ENCODE data around the gene FYN. TPM values are rescaled to one million over a fixed set of nuclear protein-coding genes. Genes with fewer than 3 reads are reported as not detected.

FYN gene
- total RNA-seq, 1 donor from 2014 or later, result 46.3 TPM

GRCh38 chr6:111664565-111665030, 208.7 kb downstream of the FYN start:
- TF ChIP-seq, protein P1, sequence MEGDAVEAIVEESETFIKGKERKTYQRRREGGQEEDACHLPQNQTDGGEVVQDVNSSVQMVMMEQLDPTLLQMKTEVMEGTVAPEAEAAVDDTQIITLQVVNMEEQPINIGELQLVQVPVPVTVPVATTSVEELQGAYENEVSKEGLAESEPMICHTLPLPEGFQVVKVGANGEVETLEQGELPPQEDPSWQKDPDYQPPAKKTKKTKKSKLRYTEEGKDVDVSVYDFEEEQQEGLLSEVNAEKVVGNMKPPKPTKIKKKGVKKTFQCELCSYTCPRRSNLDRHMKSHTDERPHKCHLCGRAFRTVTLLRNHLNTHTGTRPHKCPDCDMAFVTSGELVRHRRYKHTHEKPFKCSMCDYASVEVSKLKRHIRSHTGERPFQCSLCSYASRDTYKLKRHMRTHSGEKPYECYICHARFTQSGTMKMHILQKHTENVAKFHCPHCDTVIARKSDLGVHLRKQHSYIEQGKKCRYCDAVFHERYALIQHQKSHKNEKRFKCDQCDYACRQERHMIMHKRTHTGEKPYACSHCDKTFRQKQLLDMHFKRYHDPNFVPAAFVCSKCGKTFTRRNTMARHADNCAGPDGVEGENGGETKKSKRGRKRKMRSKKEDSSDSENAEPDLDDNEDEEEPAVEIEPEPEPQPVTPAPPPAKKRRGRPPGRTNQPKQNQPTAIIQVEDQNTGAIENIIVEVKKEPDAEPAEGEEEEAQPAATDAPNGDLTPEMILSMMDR (IDR thresholded peaks at IDR 0.05; ENCODE audit: borderline replicate concordance), result no peak
- peak overlapping the region; percentile 78 for H3K27ac ChIP-seq (replicated peaks)
- no peak for DNase-seq
- no peaks in the 10 kb centered on the region for H3K27me3 ChIP-seq (ENCODE audit: low read depth)
- intact Hi-C loops (cut with micrococcal nuclease), result no loop called here
- peaks cover 6% of the 10 kb centered on the region for H3K36me3 ChIP-seq
- no peak overlapping the region for H3K4me3 ChIP-seq
- no peaks in the 10 kb centered on the region for H3K9me3 ChIP-seq (replicated peaks)
- peaks cover 77% of the 10 kb centered on the region for H3K4me1 ChIP-seq

GRCh38 chr6:111663692-111664564, 209.3 kb downstream of the FYN start:
- intact Hi-C loops (cut with micrococcal nuclease), result no loop called here
- TF ChIP-seq, protein P1 (IDR thresholded peaks at IDR 0.05; ENCODE audit: borderline replicate concordance), result no peak
- Histone ChIP-seq H3K4me1 (peaks cover 75% of the 10 kb centered on the region), H3K36me3 (peaks cover 5% of the 10 kb centered on the region), H3K4me3 (peak overlapping the region; percentile 14), H3K27ac (replicated peaks) (peak overlapping the region; percentile 78), H3K9me3 (replicated peaks) (no peaks in the 10 kb centered on the region), H3K27me3 (ENCODE audit: low read depth) (no peaks in the 10 kb centered on the region)
- peak; percentile 74 for DNase-seq

- TF ChIP-seq, protein P1 (IDR thresholded peaks at IDR 0.05; ENCODE audit: borderline replicate concordance), result no peak
- intact Hi-C loops (cut with micrococcal nuclease), result no loop called here
- DNase-seq, result peak; percentile 59
- Histone ChIP-seq H3K27ac (replicated peaks) (peak overlapping the region; percentile 78), H3K36me3 (peaks cover 5% of the 10 kb centered on the region), H3K4me1 (peaks cover 66% of the 10 kb centered on the region), H3K27me3 (ENCODE audit: low read depth) (no peaks in the 10 kb centered on the region), H3K4me3 (peak overlapping the region; percentile 14), H3K9me3 (replicated peaks) (no peaks in the 10 kb centered on the region)
These were observed 210.3 kb downstream of the FYN start for GRCh38 chr6:111662794-111663593.

DNA sequence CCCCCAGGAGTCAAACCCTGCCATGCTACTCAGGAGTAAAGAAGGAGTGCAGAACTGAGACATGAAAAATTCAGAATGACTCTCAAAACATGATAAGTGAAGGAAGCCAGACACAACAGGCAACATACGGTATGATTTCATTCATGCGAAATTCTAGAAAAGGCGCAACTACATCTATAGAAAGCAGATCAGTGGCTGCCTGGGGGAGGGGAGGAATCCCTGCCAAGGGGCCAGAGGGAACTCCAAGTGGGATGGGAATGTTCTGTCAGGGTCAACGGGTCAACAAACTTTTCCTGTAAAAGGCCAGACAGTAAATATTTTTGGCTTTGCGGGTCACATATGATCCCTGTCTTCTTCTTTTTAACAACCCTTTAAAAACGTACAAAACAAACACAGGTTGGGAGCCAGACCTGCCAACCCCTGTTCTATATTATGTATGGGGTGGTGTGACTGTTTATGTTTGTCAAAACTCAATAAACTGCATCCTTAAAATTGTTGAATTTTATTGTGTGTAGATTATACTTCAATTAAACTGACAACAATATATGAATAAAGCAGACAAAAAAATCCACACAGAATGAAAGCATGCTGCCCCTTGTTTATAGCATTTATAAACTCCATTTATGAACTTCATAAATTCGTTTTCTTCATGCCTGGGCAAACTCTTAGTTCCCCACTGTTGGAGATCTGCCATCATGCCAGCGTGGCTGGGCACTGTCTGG, 211.0 kb downstream of the FYN start:
- Histone ChIP-seq H3K36me3 (peaks cover 5% of the 10 kb centered on the region), H3K27ac (replicated peaks) (peak overlapping the region; percentile 78), H3K27me3 (ENCODE audit: low read depth) (no peaks in the 10 kb centered on the region), H3K4me3 (no peak overlapping the region), H3K4me1 (peaks cover 62% of the 10 kb centered on the region), H3K9me3 (replicated peaks) (no peaks in the 10 kb centered on the region)
- intact Hi-C loops (cut with micrococcal nuclease), result no loop called here
- TF ChIP-seq, protein P1 (IDR thresholded peaks at IDR 0.05; ENCODE audit: borderline replicate concordance), result no peak
- no peak for DNase-seq

DNA sequence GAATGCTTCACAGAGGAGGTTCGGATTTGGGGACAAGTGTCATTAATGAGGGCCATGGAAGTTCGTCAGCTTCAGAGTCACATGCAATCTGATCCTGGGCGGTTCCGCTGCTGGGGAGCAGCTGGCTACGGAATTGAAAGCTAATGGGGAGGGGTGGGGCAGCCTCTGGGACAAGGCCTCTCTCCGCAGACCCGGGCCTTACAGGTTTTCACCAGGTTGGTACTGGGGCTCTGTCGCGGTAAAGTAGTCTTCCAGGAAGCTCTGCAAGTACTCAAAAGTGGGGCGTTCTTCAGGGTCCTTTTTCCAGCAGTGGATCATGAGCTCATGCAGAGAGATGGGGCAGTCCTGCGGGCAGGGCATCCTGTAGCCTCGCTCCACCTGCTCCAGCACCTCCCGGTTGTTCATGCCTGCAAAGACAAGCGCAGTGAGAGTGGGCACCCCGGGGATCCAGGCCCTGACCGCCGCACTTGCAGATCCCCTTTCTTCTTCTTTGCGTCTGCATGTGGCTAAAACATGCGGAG, 211.7 kb downstream of the FYN start:
- Histone ChIP-seq H3K4me1 (peaks cover 60% of the 10 kb centered on the region), H3K27ac (replicated peaks) (peak overlapping the region; percentile 78), H3K36me3 (peaks cover 5% of the 10 kb centered on the region), H3K4me3 (peak overlapping the region; percentile 5), H3K9me3 (replicated peaks) (no peaks in the 10 kb centered on the region), H3K27me3 (ENCODE audit: low read depth) (no peaks in the 10 kb centered on the region)
- intact Hi-C loops (cut with micrococcal nuclease), result no loop called here
- no peak for DNase-seq
- TF ChIP-seq, protein P1 (IDR thresholded peaks at IDR 0.05; ENCODE audit: borderline replicate concordance), result no peak

All from left ventricle myocardium inferior (tissue), 1 donor.